Stimulated activated naive CD8-positive, alpha-beta T cell treated with anti-CD3 and anti-CD28 coated beads, Interleukin-15, Interleukin-2, amounts not matched to agents 100 ng/mL and 50 ng/mL, for 24 hours (primary cell): ENCODE measurements around the gene PEX19.
"Not testable (repeated sequence)": the region's sequence is repeated elsewhere in the genome, so short reads cannot be mapped to it uniquely, and the experiment has no call there.

Experiments
- H3K27ac Mint-ChIP-seq: one replicate; pipeline ENCODE4 v1.8.0; 2021; ENCODE audit warnings: mild to moderate bottlenecking, mixed read lengths
- H3K27me3 Mint-ChIP-seq: one replicate; pipeline ENCODE4 v1.8.0; 2021; ENCODE audit warnings: mixed read lengths
- H3K36me3 Mint-ChIP-seq: one replicate; pipeline ENCODE4 v1.8.0; 2021; ENCODE audit warnings: low read depth, mixed read lengths
- H3K4me1 Mint-ChIP-seq: one replicate; pipeline ENCODE4 v1.8.0; 2021; ENCODE audit warnings: low read depth, mixed read lengths
- H3K4me3 Mint-ChIP-seq: one replicate; pipeline ENCODE4 v1.8.0; 2021; ENCODE audit warnings: mild to moderate bottlenecking, mixed read lengths
- H3K9me3 Mint-ChIP-seq: one replicate; pipeline ENCODE4 v1.8.0; 2021; ENCODE audit warnings: mixed read lengths

The PEX19 gene

GRCh38 chr1:160293020-160293968 lies 8.4 kb upstream of the PEX19 start:
- Mint-ChIP-seq H3K9me3 (no peaks in the 10 kb centered on the region), H3K36me3 (peaks cover 82% of the 10 kb centered on the region), H3K4me1 (no peaks in the 10 kb centered on the region), H3K27ac (no peak overlapping the region), H3K27me3 (no peaks in the 10 kb centered on the region), H3K4me3 (no peak overlapping the region)

- peak overlapping the region; percentile 2 for H3K27ac Mint-ChIP-seq
- H3K36me3 Mint-ChIP-seq: peaks cover 67% of the 10 kb centered on the region
- no peak overlapping the region for H3K4me3 Mint-ChIP-seq
- no peaks in the 10 kb centered on the region for H3K27me3 Mint-ChIP-seq
- H3K4me1 Mint-ChIP-seq: no peaks in the 10 kb centered on the region
- no peaks in the 10 kb centered on the region for H3K9me3 Mint-ChIP-seq
Observed at GRCh38 chr1:160291248-160292220, 6.6 kb upstream of the PEX19 start.

- not testable (repeated sequence) for H3K9me3 Mint-ChIP-seq, H3K27ac Mint-ChIP-seq, H3K4me3 Mint-ChIP-seq, H3K27me3 Mint-ChIP-seq
- Mint-ChIP-seq H3K36me3 (peaks cover 38% of the 10 kb centered on the region), H3K4me1 (peaks cover 22% of the 10 kb centered on the region)
Observed at GRCh38 chr1:160287769-160288168, 2.8 kb upstream of the PEX19 start.

GRCh38 chr1:160285506-160285905 lies 573 bp upstream of the PEX19 start:
- Mint-ChIP-seq H3K27ac (peak overlapping the region; percentile 26), H3K27me3 (no peaks in the 10 kb centered on the region), H3K4me1 (peaks cover 22% of the 10 kb centered on the region), H3K36me3 (peaks cover 30% of the 10 kb centered on the region), H3K9me3 (no peaks in the 10 kb centered on the region), H3K4me3 (peak overlapping the region; percentile 98)

GRCh38 chr1:160284220-160284781 lies 632 bp downstream of the PEX19 start:
- Mint-ChIP-seq H3K27ac (peak overlapping the region; percentile 93), H3K36me3 (peaks cover 29% of the 10 kb centered on the region), H3K27me3 (no peaks in the 10 kb centered on the region), H3K9me3 (no peaks in the 10 kb centered on the region), H3K4me3 (peak overlapping the region; percentile 98), H3K4me1 (peaks cover 22% of the 10 kb centered on the region)

GRCh38 chr1:160282807-160283206 lies 2.1 kb downstream of the PEX19 start:
- no peak overlapping the region for H3K4me3 Mint-ChIP-seq

GRCh38 chr1:160277987-160278386 lies 6.9 kb downstream of the PEX19 start:
- Mint-ChIP-seq H3K27ac (no peak overlapping the region), H3K4me1 (no peaks in the 10 kb centered on the region), H3K9me3 (no peaks in the 10 kb centered on the region), H3K36me3 (peaks cover 38% of the 10 kb centered on the region), H3K27me3 (no peaks in the 10 kb centered on the region), H3K4me3 (no peak overlapping the region)

More at GRCh38 chr1:160282807-160283206, 2.1 kb downstream of the PEX19 start:
- Mint-ChIP-seq H3K4me1 (peaks cover 22% of the 10 kb centered on the region), H3K9me3 (no peaks in the 10 kb centered on the region), H3K27me3 (no peaks in the 10 kb centered on the region), H3K27ac (no peak overlapping the region), H3K36me3 (peaks cover 28% of the 10 kb centered on the region)

- Mint-ChIP-seq H3K9me3 (no peaks in the 10 kb centered on the region), H3K4me3 (no peak overlapping the region), H3K4me1 (no peaks in the 10 kb centered on the region), H3K27ac (no peak overlapping the region), H3K27me3 (no peaks in the 10 kb centered on the region), H3K36me3 (peaks cover 38% of the 10 kb centered on the region)
Observed at GRCh38 chr1:160277330-160277729, 7.6 kb downstream of the PEX19 start.

- Mint-ChIP-seq H3K27ac (no peak overlapping the region), H3K4me3 (no peak overlapping the region), H3K9me3 (no peaks in the 10 kb centered on the region), H3K27me3 (no peaks in the 10 kb centered on the region), H3K4me1 (no peaks in the 10 kb centered on the region), H3K36me3 (peaks cover 3% of the 10 kb centered on the region)
Observed at GRCh38 chr1:160271025-160271424, 13.9 kb downstream of the PEX19 start.

- H3K4me1 Mint-ChIP-seq: peaks cover 14% of the 10 kb centered on the region
- no peak overlapping the region for H3K4me3 Mint-ChIP-seq
- H3K27ac Mint-ChIP-seq: no peak overlapping the region
Observed at GRCh38 chr1:160267284-160267991, 17.5 kb downstream of the PEX19 start.

GRCh38 chr1:160264795-160265307 lies 20.1 kb downstream of the PEX19 start:
- Mint-ChIP-seq H3K4me3 (no peak overlapping the region), H3K27ac (peak overlapping the region; percentile 6), H3K4me1 (peaks cover 32% of the 10 kb centered on the region), H3K36me3 (peaks cover 16% of the 10 kb centered on the region), H3K9me3 (no peaks in the 10 kb centered on the region), H3K27me3 (no peaks in the 10 kb centered on the region)

More at GRCh38 chr1:160267284-160267991, 17.5 kb downstream of the PEX19 start:
- Mint-ChIP-seq H3K27me3 (no peaks in the 10 kb centered on the region), H3K36me3 (peaks cover 3% of the 10 kb centered on the region), H3K9me3 (no peaks in the 10 kb centered on the region)

GRCh38 chr1:160261893-160262794 lies 22.8 kb downstream of the PEX19 start, which contains the start of gene DCAF8:
Gene DCAF8, minus strand, starts transcription at chr1:160262549. Its CDS starts 18,541 bp downstream, at chr1:160244008.
- H3K27ac Mint-ChIP-seq: peak within 1 kb of the TSS; percentile 99
- peaks cover 57% of the 10 kb centered on the region for H3K4me1 Mint-ChIP-seq
- no peaks in the 10 kb centered on the region for H3K9me3 Mint-ChIP-seq
- peaks cover 29% of the 10 kb centered on the region for H3K36me3 Mint-ChIP-seq
- H3K27me3 Mint-ChIP-seq: no peaks in the 10 kb centered on the region
- H3K4me3 Mint-ChIP-seq: peak within 1 kb of the TSS; percentile 97

GRCh38 chr1:160261556-160261892 lies 23.4 kb downstream of the PEX19 start:
- H3K4me3 Mint-ChIP-seq: peak overlapping the region; percentile 97
- H3K27me3 Mint-ChIP-seq: no peaks in the 10 kb centered on the region
- H3K9me3 Mint-ChIP-seq: no peaks in the 10 kb centered on the region
- peak overlapping the region; percentile 99 for H3K27ac Mint-ChIP-seq
- peaks cover 31% of the 10 kb centered on the region for H3K36me3 Mint-ChIP-seq
- H3K4me1 Mint-ChIP-seq: peaks cover 60% of the 10 kb centered on the region
